Transverse colon (tissue), 4 donors: Measurements from ENCODE around the gene ZNF516. TPM values are rescaled to one million over a fixed set of nuclear protein-coding genes. Genes with fewer than 3 reads are reported as not detected.

Experiments used
- DNase-seq: peaks from one replicate; pipeline ENCODE4 v3.0.0-alpha.2; 2019
- H3K27ac ChIP-seq, 4 donors: fragments of 200-600 bp; sonication (generic); 2 replicates each; pipeline ENCODE4 v1.5.1; 2016 to 2018; ENCODE audit warnings: inconsistent platforms in 4 of 4
- H3K27me3 ChIP-seq: fragments of 200-600 bp; sonication (generic); 2 replicates; pipeline ENCODE4 v1.5.1; 2017; ENCODE audit warnings: inconsistent platforms
- H3K36me3 ChIP-seq, 4 donors: fragments of 200-600 bp; sonication (generic); 2 replicates each; pipeline ENCODE4 v1.5.1; 2017 to 2019; ENCODE audit warnings: inconsistent platforms in 4 of 4
- H3K4me1 ChIP-seq, 4 donors: fragments of 200-600 bp; sonication (generic); 2 replicates each; pipeline ENCODE4 v1.5.1; 2017 to 2020; ENCODE audit warnings: inconsistent platforms in 4 of 4
- H3K4me3 ChIP-seq, 4 donors: fragments of 200-600 bp; sonication (generic); 1 replicate in 1 of 4; 2 replicates in 3 of 4; pipeline versions ENCODE4 v1.5.1 to v1.6.1; 2017 to 2019; ENCODE audit warnings: inconsistent platforms in 4 of 4
- H3K9me3 ChIP-seq, 2 donors: fragments of 200-600 bp; sonication (generic); 2 replicates each; pipeline ENCODE4 v1.5.1; 2017 to 2019; ENCODE audit warnings: inconsistent platforms in 2 of 2
- CTCF ChIP-seq, 5 experiments: fragments of 200-600 bp in 3 of 5; fragments of 450-650 bp in 2 of 5; sonication (generic) in 3 of 5; IDR thresholded peaks; 1 replicate in 2 of 5; 2 replicates in 3 of 5; pipeline ENCODE4 v1.5.1; 2016 to 2017; ENCODE audit warnings: antibody characterized with exemption in 5 of 5, inconsistent platforms in 3 of 5, mild to moderate bottlenecking in 2 of 5, moderate library complexity in 1 of 5
- EP300 ChIP-seq: sonication (generic); formaldehyde crosslinking; IDR thresholded peaks from one replicate; pipeline ENCODE4 v1.6.1; 2017; ENCODE audit warnings: antibody characterized with exemption, low read depth
- POLR2A ChIP-seq: fragments of 450-650 bp; IDR thresholded peaks from one replicate; pipeline ENCODE4 v1.6.1; 2016; ENCODE audit warnings: antibody characterized with exemption, mild to moderate bottlenecking, moderate library complexity
- POLR2AphosphoS5 ChIP-seq, 3 donors: sonication (generic); formaldehyde crosslinking; IDR thresholded peaks; one replicate each; pipeline ENCODE4 v1.6.1; 2016; ENCODE audit warnings: antibody characterized with exemption in 3 of 3
- WGBS, 2 donors: methylation state at CpG; one replicate each; pipeline ENCODE4 v1.1.5; 2018; ENCODE audit warnings: low coverage in 1 of 2; 5-methylcytosine and 5-hydroxymethylcytosine counted together
- in situ Hi-C, 4 donors: fragments of 200-750 bp; cut with MboI; loops; one replicate each; pipeline versions ENCODE4 v1.15.0 to v1.15.1; 2017; ENCODE audit warnings: low sequenced_read_pairs in 3 of 4, low pct_ligation_motif_present in 1 of 4, low pct_unique_long_range_greater_than_20kb in 1 of 4
- intact Hi-C: fragments of 100-400 bp; cut with DNase I; formaldehyde crosslinking; loops from one replicate; pipeline ENCODE4 v1.15.1; 2023; ENCODE audit warnings: low total_unique reads
- total RNA-seq, 4 donors: library from RNA; depleted of rRNA; stranded (reverse); fragments of >200 nt; gene quantifications; one replicate each; pipeline ENCODE4 v1.1.0, GENCODE V29; 2016

ZNF516 gene
- total RNA-seq, 4 donors from 2014 or later = 19.4 to 37.8 (median 26.7) TPM

- no peak for DNase-seq
- TF ChIP-seq EP300 (no peak), POLR2AphosphoS5 (IDR thresholded peaks at IDR 0.05) (no peak), CTCF (IDR thresholded peaks at IDR 0.05) (no peak), POLR2A (no peak)
- Histone ChIP-seq H3K4me1 (peaks cover 0 to 12% (median 7%) of the 10 kb centered on the region in 4 donors), H3K27ac (no peak overlapping the region), H3K9me3 (no peaks in the 10 kb centered on the region), H3K36me3 (no peaks in the 10 kb centered on the region), H3K27me3 (peaks cover 7% of the 10 kb centered on the region), H3K4me3 (no peak overlapping the region)
- in situ Hi-C loops (no loop called here), intact Hi-C loops (no loop called here)
- WGBS, 2 donors = 91% methylated on average over 8 of the region's 8 CpGs; no CpG with 5 or more reads in 1 of the 2 donors
Measured at GRCh38 chr18:76532875-76533274, 37.8 kb upstream of the ZNF516 start.

GRCh38 chr18:76530846-76531245 lies 35.8 kb upstream of the ZNF516 start:
- Histone ChIP-seq H3K9me3 (no peaks in the 10 kb centered on the region), H3K27me3 (peaks cover 20% of the 10 kb centered on the region), H3K4me3 (no peak overlapping the region), H3K4me1 (peaks cover 0 to 12% (median 7%) of the 10 kb centered on the region in 4 donors), H3K36me3 (no peaks in the 10 kb centered on the region), H3K27ac (no peak overlapping the region)
- DNase-seq = no peak
- intact Hi-C loops = no loop called here
- 86% methylated on average over 9 of the region's 9 CpGs; no CpG with 5 or more reads in 1 of the 2 donors for WGBS, 2 donors
- TF ChIP-seq EP300 = no peak
- no peak for TF ChIP-seq POLR2A
- TF ChIP-seq CTCF (IDR thresholded peaks at IDR 0.05) = no peak
- no peak for TF ChIP-seq POLR2AphosphoS5 (IDR thresholded peaks at IDR 0.05)
- in situ Hi-C loops = no loop called here

GRCh38 chr18:76530391-76530790 lies 35.3 kb upstream of the ZNF516 start:
- intact Hi-C loops (no loop called here), in situ Hi-C loops (no loop called here)
- no peak for TF ChIP-seq POLR2A
- no peak for TF ChIP-seq POLR2AphosphoS5 (IDR thresholded peaks at IDR 0.05)
- TF ChIP-seq EP300 = no peak
- TF ChIP-seq CTCF (IDR thresholded peaks at IDR 0.05) = no peak
- no peak for DNase-seq
- WGBS, 2 donors = 96% methylated on average over 11 of the region's 11 CpGs; no CpG with 5 or more reads in 1 of the 2 donors
- no peaks in the 10 kb centered on the region for H3K36me3 ChIP-seq
- H3K4me3 ChIP-seq = no peak overlapping the region
- no peaks in the 10 kb centered on the region for H3K9me3 ChIP-seq
- no peak overlapping the region for H3K27ac ChIP-seq
- H3K4me1 ChIP-seq = peaks cover 0 to 12% (median 7%) of the 10 kb centered on the region in 4 donors
- H3K27me3 ChIP-seq = peaks cover 24% of the 10 kb centered on the region

- no peaks in the 10 kb centered on the region for H3K36me3 ChIP-seq
- H3K4me1 ChIP-seq = peaks cover 0 to 12% (median 7%) of the 10 kb centered on the region in 4 donors
- no peak for TF ChIP-seq EP300
- TF ChIP-seq POLR2AphosphoS5 (IDR thresholded peaks at IDR 0.05) = no peak
- no peak for TF ChIP-seq CTCF (IDR thresholded peaks at IDR 0.05)
- TF ChIP-seq POLR2A = no peak
- DNase-seq = no peak
- in situ Hi-C loops (no loop called here), intact Hi-C loops (no loop called here)
- peak overlapping the region; percentile 44 to 77 (median 69) for H3K27ac ChIP-seq
- H3K27me3 ChIP-seq = peaks cover 25% of the 10 kb centered on the region
- peak overlapping the region in 3 of 4 donors; percentile 12 to 44 (median 24) for H3K4me3 ChIP-seq
- 88 to 91% methylated on average over 16 to 23 of the region's 23 CpGs for WGBS, 2 donors
- no peaks in the 10 kb centered on the region for H3K9me3 ChIP-seq
Measured at GRCh38 chr18:76529433-76529811, 34.4 kb upstream of the ZNF516 start.
